ENCODE results near the gene RGSL1.

GRCh38 chr1:182600036-182600713, 150.2 kb downstream of the RGSL1 start:
- TF ChIP-seq CTCF (conservative IDR thresholded peaks at IDR 0.05; ENCODE audit: low read depth, low read length) (no peak), EZH2 (IDR thresholded peaks at IDR 0.05; ENCODE audit: borderline replicate concordance, low read depth, low read length, poor library complexity, severe bottlenecking) (no peak)
